Liver (tissue), 3 donors: ENCODE measurements around the gene SASH1.

Source experiments
- CTCF ChIP-seq: fragments of 150-350 bp; IDR thresholded peaks from 2 replicates; pipeline ENCODE4 v1.5.1; 2017; ENCODE audit warnings: improper control_type of control experiment, low read depth, low read length; ENCODE audit not compliant: missing input control
- RAD21 ChIP-seq, 2 donors: IDR thresholded peaks; 2 replicates each; pipeline ENCODE4 v1.6.1; 2016; ENCODE audit warnings: antibody characterized with exemption in 2 of 2, mild to moderate bottlenecking in 2 of 2
- REST ChIP-seq: IDR thresholded peaks from 2 replicates; pipeline ENCODE4 v1.6.1; 2016; ENCODE audit warnings: antibody characterized with exemption, mild to moderate bottlenecking
- TAF1 ChIP-seq: conservative IDR thresholded peaks from 2 replicates; pipeline ENCODE4 v1.6.1; 2016; ENCODE audit warnings: antibody characterized with exemption, mild to moderate bottlenecking
- YY1 ChIP-seq: IDR thresholded peaks from 2 replicates; pipeline ENCODE4 v1.6.1; 2016; ENCODE audit warnings: antibody characterized with exemption, mild to moderate bottlenecking
- donor health status: healthy.
- donor health status: healthy.

DNA sequence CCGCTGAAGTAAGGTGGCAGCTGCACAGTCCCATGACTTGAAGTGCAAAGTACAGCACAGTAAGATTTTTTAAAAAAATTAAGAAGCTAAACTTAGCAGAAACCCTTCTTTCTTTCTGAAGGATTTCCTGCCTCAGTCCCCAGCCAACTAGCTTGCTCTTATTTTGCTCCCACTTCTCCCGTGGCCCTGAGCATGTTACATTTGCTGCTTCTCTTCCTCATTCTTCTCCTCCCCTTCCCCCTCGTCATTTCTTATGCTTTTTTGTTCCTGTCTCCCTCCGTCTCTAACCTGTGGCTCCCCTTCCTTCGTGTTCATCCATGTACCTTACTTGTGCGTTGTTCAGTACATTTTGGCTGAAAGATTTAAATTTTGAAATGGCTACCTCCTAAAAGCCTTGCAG, 123.0 kb downstream of the SASH1 start:
- TF ChIP-seq CTCF: no peak
- TF ChIP-seq REST: no peak
- no peak for TF ChIP-seq TAF1
- TF ChIP-seq RAD21 (IDR thresholded peaks at IDR 0.05): no peak
- no peak for TF ChIP-seq YY1
